Rectal smooth muscle tissue (tissue), 1 donor: ENCODE data around the gene MEIS1.

Experiments used
- H3K27ac ChIP-seq: one replicate; pipeline ENCODE4 v1.7.0; 2013; ENCODE audit warnings: low read depth, low read length, inconsistent platforms
- H3K27me3 ChIP-seq: one replicate; pipeline ENCODE4 v1.7.0; 2013; ENCODE audit warnings: low read length; ENCODE audit not compliant: control insufficient read depth, insufficient read depth
- H3K36me3 ChIP-seq: one replicate; pipeline ENCODE4 v1.7.0; 2013; ENCODE audit warnings: low read length; ENCODE audit not compliant: control insufficient read depth, insufficient read depth
- H3K4me1 ChIP-seq: one replicate; pipeline ENCODE4 v1.7.0; 2013; ENCODE audit warnings: low read length; ENCODE audit not compliant: control insufficient read depth, insufficient read depth
- H3K4me3 ChIP-seq: one replicate; pipeline ENCODE4 v1.7.0; 2013; ENCODE audit warnings: low read length
- H3K9ac ChIP-seq: one replicate; pipeline ENCODE4 v1.7.0; 2013; ENCODE audit warnings: low read length

The MEIS1 gene

DNA sequence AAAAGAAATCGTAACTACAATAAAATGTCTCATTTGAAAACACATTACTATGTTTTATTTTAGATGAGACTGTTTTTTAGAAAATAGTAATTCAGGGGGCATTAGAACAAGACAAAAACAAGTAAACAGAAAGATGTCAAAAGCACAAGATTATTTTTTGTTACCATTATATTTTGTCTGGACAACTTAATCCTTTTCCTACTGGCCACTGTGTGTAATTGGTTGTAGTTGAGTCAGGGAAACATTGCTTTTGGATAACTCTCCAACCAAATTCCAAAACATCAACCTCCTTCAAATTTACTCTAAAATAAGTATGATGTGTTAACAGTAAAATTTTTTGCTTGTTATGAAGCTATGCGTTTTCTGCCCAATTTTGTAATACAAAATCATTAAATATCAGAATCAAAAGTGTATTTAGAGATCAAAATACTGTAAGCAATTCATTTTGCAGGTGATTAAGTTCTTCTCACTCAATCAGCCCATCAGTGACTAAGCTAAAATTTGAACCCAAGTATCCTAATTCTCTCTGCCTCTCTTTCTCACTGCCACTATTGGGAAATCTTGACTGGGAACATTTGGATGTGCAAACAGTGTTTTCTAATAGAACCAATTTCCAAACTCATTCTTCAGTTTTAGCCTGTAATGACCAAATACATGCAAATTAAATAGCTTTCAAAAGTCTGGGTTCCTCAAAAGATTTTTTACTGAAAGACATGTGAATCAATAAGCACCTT is 11.4 kb upstream of the MEIS1 start:
- no peaks in the 10 kb centered on the region for H3K27me3 ChIP-seq
- no peak overlapping the region for H3K4me3 ChIP-seq
- H3K4me1 ChIP-seq = no peaks in the 10 kb centered on the region
- H3K36me3 ChIP-seq = no peaks in the 10 kb centered on the region
- H3K9ac ChIP-seq = no peak overlapping the region
- H3K27ac ChIP-seq = no peak overlapping the region

DNA sequence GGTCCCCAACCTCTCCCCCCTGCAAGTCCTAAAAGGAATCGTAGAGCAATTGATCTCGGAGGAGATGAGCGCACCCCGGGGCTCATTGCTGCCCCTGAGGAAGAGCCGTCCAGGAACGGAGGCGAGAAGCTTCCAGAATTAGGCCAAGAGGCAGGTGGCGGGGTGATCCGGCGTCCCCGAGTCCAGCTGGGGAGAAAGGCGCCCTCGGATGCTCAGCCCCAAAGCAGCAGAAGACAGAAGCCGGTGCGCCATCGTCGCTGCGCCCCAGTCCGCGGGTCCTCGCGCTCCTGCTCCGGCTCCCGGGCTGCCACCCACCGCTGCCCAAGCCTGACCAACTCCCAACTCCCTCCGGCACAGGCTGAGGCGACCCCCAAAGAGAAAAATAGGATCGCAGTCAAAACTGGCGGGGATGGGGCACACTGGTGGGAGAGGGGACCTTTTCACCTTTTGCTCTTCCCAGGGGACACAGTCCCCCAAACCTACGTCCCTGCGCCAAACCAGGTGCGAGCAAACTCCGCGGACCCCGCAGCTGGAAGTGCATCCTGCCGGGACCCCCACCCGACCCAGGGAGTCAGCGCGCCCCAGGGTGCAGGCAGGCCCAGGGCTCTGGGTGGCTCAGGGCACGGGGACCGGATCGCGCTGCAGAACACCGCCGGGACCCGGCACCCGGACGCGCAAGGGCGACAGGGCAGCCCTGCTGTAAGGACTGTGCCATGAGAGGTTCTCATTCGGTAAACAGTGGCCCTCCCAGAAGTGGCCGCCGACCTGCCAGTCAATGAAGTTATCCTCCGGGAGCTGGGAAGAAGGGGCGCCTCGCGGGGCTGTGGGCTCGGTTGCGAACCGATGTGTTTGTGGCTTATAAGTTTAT is 8.4 kb upstream of the MEIS1 start:
- Histone ChIP-seq H3K27ac (peak overlapping the region; percentile 82), H3K9ac (peak overlapping the region; percentile 32), H3K4me1 (peaks cover 3% of the 10 kb centered on the region), H3K36me3 (no peaks in the 10 kb centered on the region), H3K27me3 (no peaks in the 10 kb centered on the region), H3K4me3 (peak overlapping the region; percentile 57)

DNA sequence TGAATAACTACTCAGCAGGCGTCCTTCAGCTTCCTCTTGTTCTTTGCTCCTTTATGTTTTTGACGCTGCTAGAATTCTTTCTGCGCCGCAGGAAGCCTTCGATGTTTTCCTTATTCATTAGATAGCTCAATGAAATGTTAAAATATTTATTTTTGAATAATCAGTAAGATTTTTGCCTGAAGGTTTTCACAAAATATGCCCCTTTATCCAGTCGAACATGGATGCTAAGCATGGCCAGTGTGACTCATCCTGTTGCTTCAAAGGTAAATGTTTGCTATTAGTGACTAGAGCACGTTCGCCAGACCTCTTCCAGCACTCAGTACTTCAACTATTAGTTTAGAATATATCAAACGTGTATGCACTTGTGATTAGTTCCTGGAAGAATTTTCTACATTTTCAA is 7.6 kb upstream of the MEIS1 start:
- peak overlapping the region; percentile 82 for H3K27ac ChIP-seq
- no peak overlapping the region for H3K9ac ChIP-seq
- no peaks in the 10 kb centered on the region for H3K36me3 ChIP-seq
- H3K4me1 ChIP-seq = peaks cover 3% of the 10 kb centered on the region
- no peaks in the 10 kb centered on the region for H3K27me3 ChIP-seq
- H3K4me3 ChIP-seq = no peak overlapping the region

DNA sequence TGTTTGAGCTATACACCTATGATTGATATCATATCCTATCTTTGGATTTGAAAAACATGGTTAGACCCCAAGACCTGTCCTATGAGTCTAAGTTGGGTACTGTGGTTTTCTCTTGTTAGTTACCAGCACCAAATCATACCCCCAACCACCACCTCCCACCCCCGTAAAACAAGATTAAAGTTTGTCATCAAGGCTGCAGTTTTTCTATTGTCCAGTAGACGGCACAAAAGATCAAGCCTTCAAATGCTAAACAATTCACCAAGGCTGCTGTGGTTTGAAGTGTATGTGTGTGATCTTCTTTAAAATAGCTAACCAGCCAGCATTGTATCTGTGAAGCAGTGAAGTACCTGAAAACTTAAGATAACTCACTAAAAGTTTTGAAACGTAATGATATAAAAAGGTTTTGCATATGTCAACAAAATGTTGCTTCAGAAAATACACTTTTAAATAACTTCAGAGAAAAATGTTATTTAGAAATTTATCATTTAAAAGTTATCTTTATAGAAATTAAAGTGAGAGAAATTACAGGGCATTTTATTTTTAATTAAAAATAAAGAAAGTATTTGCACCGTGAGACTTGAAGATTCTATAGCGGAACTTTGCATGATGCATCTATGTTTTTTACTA is 5.8 kb upstream of the MEIS1 start:
- peak overlapping the region; percentile 49 for H3K27ac ChIP-seq
- no peak overlapping the region for H3K4me3 ChIP-seq
- H3K27me3 ChIP-seq = no peaks in the 10 kb centered on the region
- no peak overlapping the region for H3K9ac ChIP-seq
- H3K36me3 ChIP-seq = no peaks in the 10 kb centered on the region
- peaks cover 3% of the 10 kb centered on the region for H3K4me1 ChIP-seq

DNA sequence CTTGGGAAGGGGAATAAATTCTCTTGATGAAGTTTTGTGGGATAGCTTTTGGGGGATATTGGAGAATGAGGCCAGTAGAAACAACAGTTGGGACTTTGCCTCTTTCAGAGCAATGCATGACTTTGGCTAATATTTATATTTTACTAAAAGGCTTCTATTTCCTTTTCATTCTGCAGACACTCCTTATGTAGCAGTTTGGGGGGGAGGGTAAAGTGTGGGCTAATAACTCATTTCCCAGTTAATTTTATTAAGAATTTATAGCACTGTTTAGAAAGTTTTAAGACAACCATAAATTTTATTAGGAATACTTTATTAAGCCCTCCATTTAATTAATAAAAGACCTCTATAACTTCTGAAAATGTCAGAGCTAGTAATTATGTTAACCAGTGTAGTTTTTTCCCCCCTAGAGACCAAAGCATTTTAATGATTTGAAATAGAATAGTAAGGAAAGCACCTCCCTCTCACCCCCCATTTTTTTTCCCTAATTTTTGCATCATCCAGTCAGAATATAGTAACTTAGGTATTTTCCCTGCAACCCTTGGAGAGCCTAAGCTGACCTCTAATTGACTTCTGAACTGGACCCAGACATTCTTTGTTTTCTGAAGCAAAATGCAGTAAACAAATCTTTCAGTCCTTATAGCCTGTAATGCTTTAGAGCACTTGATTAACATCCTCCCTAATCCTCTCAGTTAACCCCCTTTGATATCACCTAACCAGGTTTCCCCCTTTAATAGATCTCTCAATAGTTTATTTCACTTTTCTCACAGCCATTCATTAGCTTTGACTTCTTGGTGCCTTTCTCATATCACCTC is 5.0 kb upstream of the MEIS1 start:
- peaks cover 3% of the 10 kb centered on the region for H3K4me1 ChIP-seq
- no peak overlapping the region for H3K9ac ChIP-seq
- H3K27ac ChIP-seq = peak overlapping the region; percentile 98
- H3K4me3 ChIP-seq = no peak overlapping the region
- H3K27me3 ChIP-seq = no peaks in the 10 kb centered on the region
- no peaks in the 10 kb centered on the region for H3K36me3 ChIP-seq

DNA sequence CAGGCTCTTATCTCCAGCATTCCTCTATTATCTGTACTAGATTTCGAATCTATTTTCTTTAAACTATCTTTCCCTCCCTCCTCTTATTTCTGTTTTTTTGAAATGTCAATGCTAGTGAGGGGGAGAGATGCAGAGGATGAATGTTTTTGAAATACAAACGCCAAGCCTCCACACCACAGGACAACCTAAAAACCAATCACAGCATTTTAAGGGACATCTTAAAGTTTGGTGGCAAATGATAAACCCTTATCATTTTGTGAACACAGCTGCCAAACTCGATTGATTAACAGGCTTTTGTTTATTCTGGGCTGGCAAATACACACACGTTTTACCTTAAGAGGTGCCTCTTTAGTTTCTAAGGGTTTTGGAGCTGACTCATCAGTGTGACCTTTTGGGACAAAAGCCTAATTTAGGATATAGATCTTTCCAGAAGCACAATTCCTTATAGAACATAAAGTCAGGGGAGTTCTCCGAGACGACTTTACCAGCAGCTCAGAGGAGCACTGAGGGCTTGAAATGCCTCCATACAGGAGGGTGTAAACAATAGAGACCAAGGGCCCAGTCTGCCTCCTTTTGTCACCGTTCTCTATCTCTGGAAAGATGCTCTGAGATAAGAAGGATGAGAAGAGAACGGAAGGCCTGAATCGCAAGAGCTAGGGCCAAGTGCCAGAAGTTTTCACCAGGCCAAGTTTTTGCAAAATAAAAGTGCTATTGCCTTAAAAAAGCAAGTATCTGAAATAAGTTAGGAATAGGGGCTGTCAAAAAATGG is 4.2 kb upstream of the MEIS1 start:
- Histone ChIP-seq H3K9ac (no peak overlapping the region), H3K36me3 (no peaks in the 10 kb centered on the region), H3K27ac (peak overlapping the region; percentile 98), H3K27me3 (no peaks in the 10 kb centered on the region), H3K4me1 (peaks cover 3% of the 10 kb centered on the region), H3K4me3 (no peak overlapping the region)

DNA sequence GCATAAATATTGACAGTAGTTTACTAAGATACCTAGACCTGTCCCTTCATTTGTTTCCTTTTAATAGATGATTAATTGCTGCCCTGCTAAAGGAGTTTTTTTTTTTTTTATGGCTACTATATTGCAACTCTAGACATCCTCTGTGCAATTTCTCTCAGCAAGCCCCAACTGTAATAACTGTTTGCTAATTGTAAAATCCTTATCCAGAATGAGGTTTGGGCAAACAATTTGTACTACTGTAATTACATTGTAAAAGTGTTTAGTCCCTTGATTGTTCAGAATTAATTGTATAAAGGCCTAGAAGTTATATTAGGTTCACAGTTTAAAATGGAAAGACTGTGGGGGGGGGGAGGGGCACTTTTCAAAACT is 3.7 kb upstream of the MEIS1 start:
- no peaks in the 10 kb centered on the region for H3K27me3 ChIP-seq
- peaks cover 3% of the 10 kb centered on the region for H3K4me1 ChIP-seq
- H3K36me3 ChIP-seq = no peaks in the 10 kb centered on the region
- H3K4me3 ChIP-seq = no peak overlapping the region
- peak overlapping the region; percentile 98 for H3K27ac ChIP-seq
- no peak overlapping the region for H3K9ac ChIP-seq

DNA sequence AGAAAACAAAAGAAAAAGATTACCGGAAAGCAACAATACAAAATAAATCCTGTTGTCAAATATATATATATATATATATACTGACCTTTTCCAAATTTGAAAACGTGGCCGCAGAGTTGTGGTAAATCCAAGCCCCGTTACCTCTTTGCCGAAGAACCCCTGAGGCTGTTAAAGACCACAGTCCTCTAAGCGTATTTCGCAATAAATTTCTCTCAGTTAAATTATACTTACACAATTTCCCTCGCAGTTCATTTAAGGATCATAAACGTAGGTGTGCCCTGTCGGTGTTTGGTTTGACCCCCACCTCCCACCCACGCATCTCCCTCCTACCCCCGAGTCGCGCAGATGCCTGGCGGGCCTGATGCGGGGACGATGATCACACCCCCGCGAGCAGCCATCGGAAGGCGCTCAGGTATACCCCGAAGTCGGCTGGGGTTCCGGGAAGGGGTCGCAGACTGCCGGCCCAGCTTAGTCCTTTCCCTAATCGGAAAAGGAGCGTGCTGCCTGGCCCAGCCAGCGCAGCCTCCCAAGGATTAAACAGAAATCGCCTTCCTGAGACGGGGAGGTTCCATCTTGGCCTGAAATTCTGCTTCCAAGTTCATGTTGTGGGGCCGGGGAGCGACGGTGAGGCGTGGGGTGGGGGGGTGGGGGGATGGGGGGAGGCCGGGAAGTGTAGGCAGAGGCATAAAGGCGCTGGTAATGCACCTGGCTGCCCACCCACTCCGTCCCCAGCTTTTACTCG is 2.9 kb upstream of the MEIS1 start:
- Histone ChIP-seq H3K27me3 (no peaks in the 10 kb centered on the region), H3K9ac (no peak overlapping the region), H3K4me3 (peak overlapping the region; percentile 64), H3K27ac (peak overlapping the region; percentile 98), H3K36me3 (no peaks in the 10 kb centered on the region), H3K4me1 (peaks cover 3% of the 10 kb centered on the region)

DNA sequence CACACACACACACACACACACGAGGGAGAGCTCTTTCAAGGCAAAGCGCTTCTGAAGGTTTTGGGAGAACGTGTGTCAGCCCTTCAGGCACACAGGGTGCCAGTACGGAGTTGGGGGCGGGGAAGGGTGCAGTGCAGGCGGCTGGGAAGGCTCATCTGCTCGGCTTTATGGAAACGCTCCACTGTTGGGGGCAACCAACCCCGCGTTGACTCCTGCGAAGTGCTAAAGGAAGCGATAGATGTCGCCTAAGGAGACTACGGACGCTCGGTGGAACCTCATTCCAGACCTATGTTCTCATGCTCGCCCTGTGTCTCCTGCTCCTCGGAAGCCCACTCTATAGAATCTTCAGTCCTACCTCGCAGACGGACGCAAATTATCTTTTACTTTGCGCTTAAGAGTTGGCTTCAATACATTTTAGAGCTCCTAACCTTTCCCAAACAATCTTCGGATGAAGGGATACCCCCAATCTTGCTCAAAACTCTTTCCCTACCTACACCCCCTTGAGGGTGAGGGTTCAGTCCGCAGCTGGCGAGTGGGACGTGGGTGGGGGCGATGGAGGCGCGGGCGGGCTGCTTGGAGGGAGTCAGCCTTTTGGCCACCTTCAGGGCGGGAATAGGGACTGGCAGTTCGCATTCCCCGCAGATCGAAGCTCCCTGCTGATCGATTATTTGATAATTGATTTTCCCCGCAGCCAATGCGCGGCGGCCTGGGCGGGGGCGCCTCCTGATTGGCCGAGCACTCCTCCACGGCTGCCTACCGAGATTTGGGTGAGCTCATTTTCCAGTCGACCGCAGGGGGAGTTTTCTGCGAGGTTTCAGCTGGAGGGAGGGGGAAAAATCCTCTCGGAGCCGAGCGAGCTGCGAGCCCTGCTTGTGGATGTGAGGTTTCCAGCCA is 1.9 kb upstream of the MEIS1 start:
- H3K27me3 ChIP-seq = peaks cover 4% of the 10 kb centered on the region
- peaks cover 3% of the 10 kb centered on the region for H3K4me1 ChIP-seq
- peak overlapping the region; percentile 98 for H3K27ac ChIP-seq
- H3K9ac ChIP-seq = peak overlapping the region; percentile 58
- peak overlapping the region; percentile 92 for H3K4me3 ChIP-seq
- H3K36me3 ChIP-seq = peaks cover 3% of the 10 kb centered on the region

DNA sequence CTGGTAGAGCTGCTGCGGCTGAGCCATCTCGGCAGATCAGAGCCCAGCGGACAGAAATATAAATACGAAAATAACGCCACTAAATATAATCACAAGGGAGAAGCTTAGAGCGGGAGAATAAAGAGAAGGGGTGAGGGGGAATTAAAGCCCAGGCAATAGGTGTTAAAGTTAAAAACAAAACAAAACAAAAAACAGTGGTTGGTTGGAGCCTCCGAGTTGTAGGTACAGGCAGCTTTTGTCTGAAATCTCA is 1.3 kb upstream of the MEIS1 start:
- Histone ChIP-seq H3K36me3 (peaks cover 3% of the 10 kb centered on the region), H3K27me3 (peaks cover 4% of the 10 kb centered on the region), H3K9ac (peak overlapping the region; percentile 75), H3K27ac (peak overlapping the region; percentile 98), H3K4me3 (peak overlapping the region; percentile 92), H3K4me1 (peaks cover 3% of the 10 kb centered on the region)
